Body of pancreas (tissue), 4 donors: ENCODE results near the gene SMIM13.

Experiments used
- POLR2A ChIP-seq, 3 donors: fragments of 450-650 bp; IDR thresholded peaks; one replicate each; pipeline ENCODE4 v1.6.1; 2016; ENCODE audit warnings: antibody characterized with exemption in 3 of 3, mild to moderate bottlenecking in 2 of 3
- TF ChIP-seq, protein P1 (sequence below), 7 experiments: fragments of 450-650 bp in 4 of 7; fragments of 200-600 bp in 3 of 7; sonication (generic) in 3 of 7; IDR thresholded peaks; one replicate each; pipeline ENCODE4 v1.5.1; 2016 to 2019; ENCODE audit warnings: antibody characterized with exemption in 7 of 7

DNA sequence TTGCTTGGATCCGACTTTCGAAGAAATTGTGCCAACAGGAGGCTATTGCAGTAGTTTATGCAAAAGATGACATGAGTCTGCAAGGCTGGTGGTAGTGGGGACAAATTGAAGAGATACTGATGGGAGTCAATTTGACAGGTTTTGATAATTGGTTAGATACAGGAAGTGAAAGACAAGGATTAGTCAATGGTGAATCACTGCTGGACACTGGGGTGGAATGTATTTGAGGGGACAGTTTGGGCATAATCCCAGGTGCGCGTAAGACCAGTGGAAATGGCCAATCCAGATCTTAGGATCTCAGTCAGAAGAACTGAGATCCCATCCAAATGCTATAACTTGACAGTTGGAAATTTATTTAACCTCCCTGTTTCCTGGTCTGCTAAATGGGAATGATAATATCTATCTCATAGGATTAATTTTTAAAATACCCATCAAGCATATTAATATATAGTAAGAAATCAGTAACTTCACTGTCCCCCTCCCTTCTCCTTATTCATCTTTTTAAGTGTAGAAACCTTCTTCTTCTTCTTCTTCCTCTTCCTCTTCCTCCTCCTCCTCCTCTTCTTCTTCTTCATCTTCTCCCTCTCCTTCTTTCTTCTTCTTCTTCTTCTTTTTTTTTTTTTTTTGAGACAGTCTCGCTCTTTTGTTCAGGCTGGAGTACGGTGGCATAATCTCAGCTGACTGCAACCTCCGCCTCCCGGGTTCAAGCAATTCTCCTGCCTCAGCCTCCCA, 48.8 kb downstream of the SMIM13 start:
- no peak for TF ChIP-seq POLR2A (IDR thresholded peaks at IDR 0.05)
- TF ChIP-seq, protein P1, sequence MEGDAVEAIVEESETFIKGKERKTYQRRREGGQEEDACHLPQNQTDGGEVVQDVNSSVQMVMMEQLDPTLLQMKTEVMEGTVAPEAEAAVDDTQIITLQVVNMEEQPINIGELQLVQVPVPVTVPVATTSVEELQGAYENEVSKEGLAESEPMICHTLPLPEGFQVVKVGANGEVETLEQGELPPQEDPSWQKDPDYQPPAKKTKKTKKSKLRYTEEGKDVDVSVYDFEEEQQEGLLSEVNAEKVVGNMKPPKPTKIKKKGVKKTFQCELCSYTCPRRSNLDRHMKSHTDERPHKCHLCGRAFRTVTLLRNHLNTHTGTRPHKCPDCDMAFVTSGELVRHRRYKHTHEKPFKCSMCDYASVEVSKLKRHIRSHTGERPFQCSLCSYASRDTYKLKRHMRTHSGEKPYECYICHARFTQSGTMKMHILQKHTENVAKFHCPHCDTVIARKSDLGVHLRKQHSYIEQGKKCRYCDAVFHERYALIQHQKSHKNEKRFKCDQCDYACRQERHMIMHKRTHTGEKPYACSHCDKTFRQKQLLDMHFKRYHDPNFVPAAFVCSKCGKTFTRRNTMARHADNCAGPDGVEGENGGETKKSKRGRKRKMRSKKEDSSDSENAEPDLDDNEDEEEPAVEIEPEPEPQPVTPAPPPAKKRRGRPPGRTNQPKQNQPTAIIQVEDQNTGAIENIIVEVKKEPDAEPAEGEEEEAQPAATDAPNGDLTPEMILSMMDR (IDR thresholded peaks at IDR 0.05): no peak
